Activated naive CD4-positive, alpha-beta T cell treated with anti-CD3 and anti-CD28 coated beads, Interleukin-2, amount 50 U/mL, for 72 hours (primary cell): ENCODE measurements around the gene MCC. TPM values are rescaled to one million over a fixed set of nuclear protein-coding genes. Genes with fewer than 3 reads are reported as not detected.
A peak's percentile ranks its signal among the peaks of the same experiment; 100 is the strongest.

ENCODE experiments used
- ATAC-seq, 2 donors: fragments of 150-1000 bp; cut with Tn5 transposase; 2 replicates each; pipeline ENCODE4 v1.10.0; 2021; ENCODE audit warnings: mild to moderate bottlenecking in 2 of 2, moderate library complexity in 2 of 2
- DNase-seq, 2 donors: peaks; one replicate each; pipeline ENCODE4 v3.0.0; 2021 to 2022; ENCODE audit warnings: low spot score in 2 of 2
- H3K27ac Mint-ChIP-seq, 2 donors: one replicate each; pipeline ENCODE4 v1.8.0; 2022; ENCODE audit warnings: mild to moderate bottlenecking in 2 of 2, mixed read lengths in 2 of 2
- H3K36me3 Mint-ChIP-seq, 2 donors: one replicate each; pipeline ENCODE4 v1.8.0; 2022; ENCODE audit warnings: mixed read lengths in 2 of 2
- H3K9me3 Mint-ChIP-seq, 2 donors: one replicate each; pipeline ENCODE4 v1.8.0; 2022; ENCODE audit warnings: mixed read lengths in 2 of 2
- total RNA-seq, 2 donors: library from RNA; stranded (reverse); gene quantifications; one replicate each; pipeline ENCODE4 v1.2.3, GENCODE V29; 2022

Gene MCC
- total RNA-seq, 2 donors from 2014 or later, result 0.89 to 3.3 TPM

DNA sequence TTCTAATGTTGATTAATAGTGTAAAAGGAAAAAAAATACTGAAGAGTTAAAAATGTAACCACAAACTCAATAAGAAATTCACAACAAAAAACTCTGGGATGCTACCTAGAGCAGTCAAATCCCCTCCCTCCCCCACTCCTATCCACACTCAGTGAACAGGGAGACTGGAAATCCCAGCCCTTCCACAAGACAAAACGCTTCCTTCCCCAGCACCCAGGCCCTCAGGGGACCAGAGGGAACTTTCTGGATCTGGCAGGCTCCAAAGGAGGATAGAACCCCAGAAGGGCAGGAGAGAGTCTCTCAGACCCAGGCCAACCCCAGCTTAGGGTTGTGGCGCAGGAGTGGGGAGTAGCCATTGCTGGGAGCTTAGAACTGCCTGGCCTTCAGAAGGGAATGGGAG, 456.7 kb downstream of the MCC start:
- Mint-ChIP-seq H3K36me3 (peaks cover 8 to 9% of the 10 kb centered on the region in 2 donors), H3K27ac (peak overlapping the region in 1 of 2 donors; percentile 39), H3K9me3 (no peaks in the 10 kb centered on the region)
- no peak for ATAC-seq
- DNase-seq, result no peak

DNA sequence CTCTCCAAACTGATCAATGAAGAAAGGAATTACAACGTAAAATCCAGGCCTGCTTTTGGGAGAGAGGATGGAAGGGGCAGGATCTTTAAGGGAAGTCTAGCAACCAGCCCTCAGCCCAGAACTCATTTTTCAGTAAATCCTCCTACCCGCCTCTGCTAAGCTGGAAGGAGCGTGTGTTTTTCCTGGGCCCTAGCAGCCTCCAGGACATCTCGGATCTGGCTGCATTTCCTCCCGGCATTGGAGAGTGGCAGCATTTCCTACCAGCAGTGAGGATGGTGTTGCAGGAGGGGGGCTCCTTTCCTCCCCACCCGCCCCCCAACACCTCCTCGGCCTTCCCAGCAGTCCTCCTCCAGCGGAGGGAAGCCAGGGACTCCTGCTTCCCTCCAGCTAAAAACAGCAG, 457.1 kb downstream of the MCC start:
- H3K27ac Mint-ChIP-seq, result peak overlapping the region in 1 of 2 donors; percentile 6
- no peaks in the 10 kb centered on the region for H3K9me3 Mint-ChIP-seq
- ATAC-seq (no peak), DNase-seq (no peak)
- peaks cover 9 to 11% of the 10 kb centered on the region in 2 donors for H3K36me3 Mint-ChIP-seq

DNA sequence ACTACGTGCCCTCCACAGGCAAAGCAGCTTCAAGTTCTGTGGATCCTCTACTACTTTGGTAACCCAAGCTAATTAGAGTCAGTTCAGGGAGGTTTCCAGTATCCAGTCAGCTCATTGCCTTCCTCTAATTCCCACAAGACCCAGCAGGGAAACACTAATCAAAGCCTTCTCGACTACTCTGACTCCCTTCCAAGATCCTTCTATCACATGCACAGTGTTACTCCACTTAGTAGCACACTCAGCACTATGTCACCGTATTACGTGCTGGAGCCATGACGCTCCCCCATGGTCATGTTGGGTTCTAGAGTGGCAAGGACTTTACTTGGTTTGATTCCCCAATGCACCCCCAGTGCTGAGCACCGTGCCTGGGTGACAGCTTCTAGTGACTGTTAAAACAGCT, 458.6 kb downstream of the MCC start:
- ATAC-seq, result no peak
- Mint-ChIP-seq H3K36me3 (peaks cover 9 to 11% of the 10 kb centered on the region in 2 donors), H3K9me3 (no peaks in the 10 kb centered on the region), H3K27ac (no peak overlapping the region)
- no peak for DNase-seq

DNA sequence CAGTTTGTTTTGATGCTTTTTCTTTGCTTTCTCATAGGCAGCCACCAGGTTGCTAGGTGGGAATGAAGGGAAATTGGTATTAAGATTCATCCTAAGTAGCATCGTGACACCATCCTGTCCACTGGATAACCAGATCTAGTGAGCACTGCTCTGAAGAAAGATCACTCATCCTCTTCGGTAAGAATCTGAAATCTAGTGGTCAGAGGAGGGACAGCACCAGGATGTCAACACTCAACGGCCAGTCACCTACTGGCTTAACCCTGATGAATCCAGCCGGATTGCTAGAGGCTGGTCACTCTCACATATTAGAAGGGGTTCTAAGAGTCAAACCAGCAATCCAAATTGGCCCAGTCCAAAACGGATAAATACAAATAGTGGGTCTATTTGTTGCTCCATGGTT, 460.8 kb downstream of the MCC start:
- DNase-seq (no peak), ATAC-seq (peak in 1 of 2 donors; percentile 66)
- peak overlapping the region in 1 of 2 donors; percentile 29 for H3K27ac Mint-ChIP-seq
- no peaks in the 10 kb centered on the region for H3K9me3 Mint-ChIP-seq
- H3K36me3 Mint-ChIP-seq, result peaks cover 9 to 11% of the 10 kb centered on the region in 2 donors

DNA sequence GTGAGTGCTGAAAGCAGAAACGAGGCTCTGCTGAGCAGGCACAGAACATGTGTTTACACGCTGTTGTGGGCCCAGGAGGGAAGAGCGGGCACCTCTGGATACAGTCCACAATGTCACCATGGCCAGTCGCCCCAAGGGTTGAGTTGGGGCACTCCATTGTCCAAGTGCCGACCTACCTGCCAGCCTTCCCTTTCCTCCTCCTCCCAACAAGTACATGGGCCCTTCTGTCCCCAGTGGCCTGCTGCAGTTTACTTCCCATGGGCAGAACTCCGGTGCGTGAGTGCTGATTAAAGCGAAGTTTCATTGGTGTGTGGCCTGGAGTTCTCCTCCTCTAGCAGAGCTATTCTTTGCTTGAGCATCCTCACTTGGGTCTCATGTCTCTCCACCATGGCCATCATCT, 461.2 kb downstream of the MCC start:
- peak overlapping the region in 1 of 2 donors; percentile 29 for H3K27ac Mint-ChIP-seq
- H3K36me3 Mint-ChIP-seq, result peaks cover 9 to 11% of the 10 kb centered on the region in 2 donors
- ATAC-seq, result no peak
- DNase-seq, result no peak
- H3K9me3 Mint-ChIP-seq, result no peaks in the 10 kb centered on the region

DNA sequence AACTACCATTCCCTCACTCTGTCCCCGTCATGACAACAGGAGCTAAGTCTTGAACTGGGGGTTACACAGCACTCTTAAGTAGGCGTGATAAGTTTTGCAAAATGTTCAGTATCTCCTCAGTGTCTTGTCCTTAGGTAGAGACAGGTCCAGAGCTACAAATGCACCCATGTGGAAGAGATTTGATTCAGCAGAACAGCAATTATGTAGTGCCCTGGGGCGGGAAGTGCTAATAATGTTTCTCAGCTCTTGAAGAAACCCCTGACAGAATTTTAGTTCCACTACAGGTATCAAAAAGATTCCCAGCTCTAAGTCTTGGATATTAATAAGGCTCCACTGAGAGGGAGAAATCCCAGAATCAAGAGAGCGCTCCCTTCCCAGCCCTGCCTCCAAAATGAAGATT, 462.0 kb downstream of the MCC start:
- DNase-seq (no peak), ATAC-seq (no peak)
- no peak overlapping the region for H3K27ac Mint-ChIP-seq
- H3K9me3 Mint-ChIP-seq, result no peaks in the 10 kb centered on the region
- H3K36me3 Mint-ChIP-seq, result peaks cover 9 to 16% of the 10 kb centered on the region in 2 donors

DNA sequence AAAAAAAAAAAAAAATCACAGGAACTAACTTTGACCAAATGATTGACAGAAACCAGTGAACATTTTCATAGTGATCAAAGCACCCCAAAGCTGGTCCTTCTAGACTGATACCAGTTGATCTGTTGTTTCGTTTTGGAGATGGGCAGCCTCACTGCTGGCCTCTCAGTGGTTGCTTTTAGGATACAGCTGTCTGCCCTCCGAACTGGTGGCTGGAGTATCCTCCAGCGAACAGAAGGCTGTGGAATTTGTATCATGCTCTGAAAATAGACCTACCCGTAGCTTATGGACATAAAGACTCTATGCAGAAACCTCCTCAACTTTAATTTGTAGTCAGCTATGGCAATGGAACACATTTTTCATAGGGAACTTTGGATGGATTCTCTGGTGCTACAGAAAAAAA, 462.7 kb downstream of the MCC start:
- ATAC-seq, result no peak
- no peak overlapping the region for H3K27ac Mint-ChIP-seq
- H3K9me3 Mint-ChIP-seq, result no peaks in the 10 kb centered on the region
- H3K36me3 Mint-ChIP-seq, result peaks cover 9 to 23% of the 10 kb centered on the region in 2 donors
- no peak for DNase-seq

DNA sequence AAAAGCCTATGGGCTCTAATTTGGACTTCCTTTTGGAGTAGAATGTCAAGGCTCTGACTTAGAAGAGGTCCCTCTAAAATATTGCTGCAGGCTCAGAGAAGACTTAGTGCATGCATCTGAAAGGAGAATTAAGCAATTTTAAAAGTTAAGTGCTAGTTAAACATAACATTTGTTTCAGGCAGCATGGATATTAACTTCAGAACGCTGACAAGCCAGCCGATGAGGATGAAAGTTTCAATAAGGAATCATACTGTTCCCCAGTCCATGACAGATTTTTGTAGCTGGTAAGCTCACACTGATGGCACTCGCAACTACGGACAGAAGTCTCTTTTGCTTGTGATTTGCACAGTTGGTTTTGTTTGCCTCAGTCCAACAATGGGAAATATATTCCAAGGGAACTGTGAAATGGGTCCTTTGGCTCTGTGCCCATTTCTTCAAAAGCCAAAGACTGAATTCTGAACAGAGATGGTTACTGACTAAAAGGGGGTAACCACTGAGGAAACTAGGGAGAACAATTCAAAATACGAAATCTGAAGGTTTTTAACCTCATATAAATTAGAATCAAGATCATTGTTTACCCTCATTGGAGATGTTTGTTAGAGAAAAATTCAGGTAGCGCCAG, 464.1 kb downstream of the MCC start:
- peaks cover 9 to 23% of the 10 kb centered on the region in 2 donors for H3K36me3 Mint-ChIP-seq
- DNase-seq (no peak), ATAC-seq (no peak)
- H3K9me3 Mint-ChIP-seq, result no peaks in the 10 kb centered on the region
- H3K27ac Mint-ChIP-seq, result no peak overlapping the region

DNA sequence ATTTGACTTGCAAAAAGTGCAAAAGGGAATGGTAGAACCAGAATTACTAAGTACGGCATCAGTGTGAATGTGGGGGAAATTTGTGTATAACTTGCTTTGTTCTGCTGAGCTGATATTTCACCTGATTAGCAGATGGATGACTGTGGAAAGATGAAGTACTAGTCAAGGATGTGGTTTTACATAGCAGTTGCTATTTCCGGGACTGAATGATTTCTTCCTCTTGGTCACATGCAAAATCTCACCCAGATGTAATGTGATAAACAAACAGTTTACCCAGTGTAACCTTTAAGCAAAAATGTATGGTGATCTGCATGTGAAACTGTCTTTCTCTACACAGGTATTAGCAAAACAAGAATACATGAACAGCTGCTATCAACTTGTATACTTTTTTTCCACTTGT, 465.6 kb downstream of the MCC start:
- H3K36me3 Mint-ChIP-seq, result peaks cover 6 to 23% of the 10 kb centered on the region in 2 donors
- no peaks in the 10 kb centered on the region for H3K9me3 Mint-ChIP-seq
- H3K27ac Mint-ChIP-seq, result no peak overlapping the region
- ATAC-seq, result peak; percentile 51 to 57
- no peak for DNase-seq

DNA sequence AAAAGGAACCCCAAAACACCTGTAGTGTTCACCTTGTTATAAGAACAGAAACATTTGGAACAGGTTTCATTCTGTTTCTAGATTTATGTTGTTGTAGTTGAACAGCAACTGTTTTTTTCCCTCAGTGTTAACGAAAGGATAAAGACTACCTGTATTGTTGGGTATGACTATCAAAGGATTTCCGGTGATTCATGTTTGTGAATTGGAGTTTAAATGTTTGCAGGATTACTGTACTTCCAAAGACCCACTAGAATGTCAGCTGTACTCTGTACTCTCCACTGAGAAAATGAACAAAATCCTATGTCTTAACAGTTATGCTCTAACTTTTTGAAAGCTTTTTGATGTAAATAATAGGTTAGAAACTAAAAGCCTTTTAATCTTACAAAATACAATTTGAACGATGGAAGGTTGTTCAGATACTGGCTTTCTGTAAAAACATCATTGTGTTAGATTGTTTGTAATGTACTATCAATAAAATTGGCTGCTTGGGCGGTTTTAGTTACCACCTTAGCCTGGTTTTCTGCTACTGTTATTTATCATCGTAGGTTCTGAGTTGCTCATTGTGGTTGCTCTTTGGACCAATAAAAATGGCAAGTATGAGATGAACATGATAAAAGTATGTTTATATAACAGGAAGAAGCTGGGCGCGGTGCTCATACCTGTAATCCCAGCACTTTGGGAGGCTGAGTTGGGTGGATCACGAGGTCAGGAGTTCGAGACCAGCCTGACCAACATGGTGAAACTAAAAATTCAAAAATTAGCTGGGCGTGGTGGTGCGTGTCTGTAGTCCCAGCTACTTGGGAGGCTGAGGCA, 467.6 kb downstream of the MCC start:
- ATAC-seq (peak; percentile 79 to 89), DNase-seq (no peak)
- peaks cover 5 to 20% of the 10 kb centered on the region in 2 donors for H3K36me3 Mint-ChIP-seq
- no peaks in the 10 kb centered on the region for H3K9me3 Mint-ChIP-seq
- H3K27ac Mint-ChIP-seq, result peak overlapping the region; percentile 48 to 87

DNA sequence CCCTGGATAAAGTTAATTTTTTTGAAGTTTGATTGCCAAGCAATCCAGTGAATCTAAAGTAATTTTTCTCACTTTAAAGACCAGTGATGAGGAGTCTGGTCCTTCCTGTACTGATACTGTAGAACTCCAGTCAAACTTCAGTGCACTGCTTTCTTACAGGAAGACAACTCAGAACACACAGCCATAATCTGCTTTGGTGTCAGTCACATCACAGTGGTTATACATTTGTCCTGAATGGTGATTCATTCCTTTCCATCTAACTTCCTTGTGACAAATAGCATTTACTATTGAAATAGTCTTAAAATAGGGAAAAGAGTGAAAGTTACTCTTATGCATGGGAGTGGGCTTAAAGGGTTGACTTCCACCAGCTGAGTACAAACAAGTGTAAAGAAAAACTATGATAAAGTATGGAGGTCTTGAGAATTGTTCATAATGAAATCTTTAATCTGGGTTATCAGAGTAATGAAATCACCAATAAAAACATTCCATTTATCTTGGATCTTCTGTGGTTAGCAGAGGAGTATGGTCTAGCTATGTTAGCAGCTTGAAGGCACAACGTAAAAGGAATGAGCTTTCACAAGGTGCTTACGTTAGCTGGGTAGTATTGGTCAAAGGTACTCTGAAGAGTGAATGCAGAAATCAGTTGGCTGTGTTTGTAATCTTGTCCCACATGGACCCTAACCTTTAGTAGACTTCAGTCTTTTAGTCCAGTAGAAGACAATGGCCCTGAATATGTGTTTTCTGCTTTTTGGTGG, 470.2 kb downstream of the MCC start:
- Mint-ChIP-seq H3K27ac (no peak overlapping the region), H3K9me3 (no peaks in the 10 kb centered on the region), H3K36me3 (peaks cover 13 to 33% of the 10 kb centered on the region in 2 donors)
- DNase-seq (no peak), ATAC-seq (peak in 1 of 2 donors; percentile 41)

DNA sequence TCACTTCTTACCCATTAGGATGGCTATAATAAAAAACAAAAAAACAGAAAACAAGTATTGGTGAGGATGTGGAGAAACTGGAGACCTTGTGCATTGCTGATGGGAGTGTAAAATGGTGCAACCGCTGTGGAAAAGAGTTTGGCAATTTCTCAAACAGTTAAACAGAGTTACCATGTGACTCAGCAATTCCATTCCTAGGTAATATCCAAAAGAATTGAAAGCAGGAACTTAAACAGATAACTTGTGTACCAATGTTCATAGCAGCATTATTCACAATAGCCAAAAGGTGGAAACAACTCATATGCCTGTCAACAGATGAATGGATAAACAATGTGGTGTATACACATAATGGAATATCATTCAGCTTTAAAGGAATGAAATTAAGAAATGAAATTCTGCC, 482.8 kb downstream of the MCC start:
- H3K9me3 Mint-ChIP-seq, result no peaks in the 10 kb centered on the region
- H3K36me3 Mint-ChIP-seq, result peaks cover 6 to 12% of the 10 kb centered on the region in 2 donors
- DNase-seq, result no peak
- H3K27ac Mint-ChIP-seq, result peak overlapping the region in 1 of 2 donors; percentile 37
- ATAC-seq, result peak in 1 of 2 donors; percentile 18

DNA sequence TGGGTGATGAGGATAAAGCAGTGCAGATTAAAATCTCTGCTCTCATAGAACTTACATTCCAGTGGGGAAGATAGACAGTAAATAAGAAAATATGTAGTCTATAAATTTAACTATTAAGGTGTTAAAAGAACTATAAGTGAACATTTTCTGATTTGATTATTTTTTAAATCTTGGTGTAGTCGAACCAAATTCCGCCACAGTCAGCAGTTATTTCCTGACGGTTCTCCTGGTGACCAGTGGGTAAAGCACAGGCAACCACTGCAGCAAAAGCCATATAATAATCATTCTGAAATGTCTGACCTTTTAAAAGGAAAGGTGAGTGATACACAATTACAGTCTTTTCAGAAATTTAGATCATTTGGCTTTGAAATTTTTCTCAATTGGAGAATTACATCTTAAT, 484.5 kb downstream of the MCC start:
- Mint-ChIP-seq H3K9me3 (no peaks in the 10 kb centered on the region), H3K27ac (no peak overlapping the region), H3K36me3 (peaks cover 6 to 11% of the 10 kb centered on the region in 2 donors)
- ATAC-seq (no peak), DNase-seq (no peak)

DNA sequence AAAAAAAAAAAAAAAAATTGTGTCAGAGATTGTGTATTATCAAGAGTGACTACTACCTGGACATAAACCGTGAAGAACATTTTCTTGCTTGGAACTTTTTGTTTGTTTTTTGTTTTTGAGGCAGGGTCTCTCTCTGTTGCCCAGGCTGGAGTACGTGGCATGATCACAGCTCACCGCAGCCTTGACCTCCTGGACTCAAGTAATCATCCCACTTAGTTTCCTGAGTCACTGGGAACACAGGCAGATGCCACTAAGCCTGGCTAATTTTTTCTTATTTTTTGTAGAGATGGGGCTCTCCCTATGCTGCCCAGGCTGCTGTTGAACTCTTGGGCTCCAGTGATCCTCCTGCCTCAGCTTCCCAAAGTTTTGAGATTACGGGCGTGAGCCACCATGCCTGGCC, 485.8 kb downstream of the MCC start:
- Mint-ChIP-seq H3K27ac (no peak overlapping the region), H3K9me3 (no peaks in the 10 kb centered on the region), H3K36me3 (peaks cover 6 to 11% of the 10 kb centered on the region in 2 donors)
- ATAC-seq, result no peak
- DNase-seq, result no peak

DNA sequence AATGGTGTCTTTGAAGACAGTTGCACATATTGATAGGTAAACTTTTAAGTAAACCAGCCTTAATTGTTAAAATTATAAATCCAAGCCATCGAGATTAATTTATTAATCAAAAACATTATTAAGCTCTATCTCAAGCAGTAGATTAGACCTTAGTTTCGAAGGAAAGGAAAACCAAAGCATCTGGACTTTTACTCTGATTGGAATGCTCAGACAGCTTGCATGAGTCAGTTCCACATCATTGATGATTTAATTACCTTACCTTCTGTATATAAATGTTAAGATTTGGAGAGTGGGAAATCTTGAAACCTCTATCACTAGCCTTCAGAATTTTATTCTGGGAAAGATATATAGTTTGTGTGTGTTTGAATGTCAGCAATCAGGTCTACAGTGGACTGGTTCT, 487.8 kb downstream of the MCC start:
- DNase-seq (no peak), ATAC-seq (no peak)
- Mint-ChIP-seq H3K27ac (no peak overlapping the region), H3K36me3 (peaks cover 12 to 17% of the 10 kb centered on the region in 2 donors), H3K9me3 (no peaks in the 10 kb centered on the region)

DNA sequence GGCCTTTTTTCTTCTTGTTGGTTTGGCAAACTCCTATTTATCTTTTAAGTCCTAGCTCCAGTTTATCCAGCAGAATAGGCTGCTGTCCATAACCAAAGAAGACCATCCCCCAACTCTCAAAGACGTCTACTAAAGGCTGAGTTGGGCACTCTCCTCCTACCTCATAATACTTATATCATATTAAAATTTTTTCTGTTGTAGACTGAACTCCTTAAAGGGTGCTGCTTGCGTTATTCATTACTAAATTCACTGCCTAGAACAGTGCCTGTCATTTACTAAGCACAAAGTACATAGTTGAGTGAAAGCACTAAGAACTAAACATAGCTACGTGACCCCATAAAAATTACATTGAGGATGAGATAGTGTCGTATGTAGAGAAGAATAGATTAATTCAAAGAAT, 490.0 kb downstream of the MCC start:
- Mint-ChIP-seq H3K9me3 (no peaks in the 10 kb centered on the region), H3K36me3 (peaks cover 12 to 15% of the 10 kb centered on the region in 2 donors), H3K27ac (no peak overlapping the region)
- DNase-seq (no peak), ATAC-seq (no peak)

DNA sequence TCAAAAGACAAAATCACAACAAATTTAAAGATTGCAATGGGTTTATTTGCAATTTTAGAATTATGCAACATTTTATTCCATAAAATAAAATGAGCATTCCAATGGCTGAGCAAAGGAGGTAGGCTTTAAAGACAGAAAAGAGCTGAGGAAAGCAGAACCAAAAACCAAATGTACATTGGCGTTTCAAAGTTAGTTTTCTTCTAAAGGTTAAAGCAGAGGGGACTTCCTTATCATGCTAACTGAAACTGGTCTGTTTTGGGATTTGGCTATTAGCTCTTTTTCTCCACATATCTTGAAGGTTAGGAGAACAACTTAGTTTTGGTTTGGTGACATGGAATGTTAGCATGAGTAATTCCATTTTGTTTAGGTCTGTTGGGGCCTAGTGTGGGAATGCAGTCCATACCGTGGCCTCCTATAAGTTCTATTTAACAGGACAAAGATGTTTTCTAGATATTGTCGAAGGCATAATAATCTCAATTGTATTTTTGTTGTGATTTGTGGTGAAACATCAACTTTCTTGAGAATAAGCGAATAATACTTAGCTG, 491.4 kb downstream of the MCC start:
- H3K9me3 Mint-ChIP-seq, result no peaks in the 10 kb centered on the region
- ATAC-seq (no peak), DNase-seq (no peak)
- peaks cover 10% of the 10 kb centered on the region in 2 donors for H3K36me3 Mint-ChIP-seq
- no peak overlapping the region for H3K27ac Mint-ChIP-seq
